Spleen (tissue), 11 donors: ENCODE data around the gene MRPL52. TPM values are rescaled to one million over a fixed set of nuclear protein-coding genes. Genes with fewer than 3 reads are reported as not detected.
A peak's percentile ranks its signal among the peaks of the same experiment; 100 is the strongest.
"Not testable (repeated sequence)": the region's sequence is repeated elsewhere in the genome, so short reads cannot be mapped to it uniquely, and the experiment has no call there.

Experiments
- DNase-seq: peaks from one replicate; pipeline ENCODE4 v3.0.0-alpha.2; 2020
- H3K27ac ChIP-seq, 8 donors: fragments of 200-600 bp; sonication (generic) in 7 of 8; 1 replicate in 4 of 8; 2 replicates in 4 of 8; pipeline versions ENCODE4 v1.5.0 to v1.8.0; 2016 to 2021; ENCODE audit warnings: inconsistent platforms in 4 of 8, mild to moderate bottlenecking in 4 of 8, moderate library complexity in 1 of 8
- H3K27me3 ChIP-seq, 7 donors: fragments of 200-600 bp; sonication (generic) in 6 of 7; replicated peaks in 1 of 7; 1 replicate in 4 of 7; 2 replicates in 3 of 7; pipeline versions ENCODE4 v1.5.0 to v1.8.0; 2016 to 2021; ENCODE audit warnings: inconsistent platforms in 3 of 7, mild to moderate bottlenecking in 1 of 7
- H3K36me3 ChIP-seq, 6 donors: fragments of 200-600 bp; sonication (generic) in 5 of 6; 1 replicate in 4 of 6; 2 replicates in 2 of 6; pipeline versions ENCODE4 v1.5.0 to v1.8.0; 2016 to 2021; ENCODE audit warnings: inconsistent platforms in 2 of 6
- H3K4me1 ChIP-seq, 6 donors: fragments of 200-600 bp; sonication (generic) in 5 of 6; 1 replicate in 3 of 6; 2 replicates in 3 of 6; pipeline versions ENCODE4 v1.5.0 to v1.8.0; 2016 to 2021; ENCODE audit warnings: inconsistent platforms in 3 of 6
- H3K4me3 ChIP-seq, 8 donors: fragments of 200-600 bp; sonication (generic) in 7 of 8; 1 replicate in 4 of 8; 2 replicates in 4 of 8; pipeline versions ENCODE4 v1.5.0 to v1.8.0; 2016 to 2021; ENCODE audit warnings: inconsistent platforms in 4 of 8, mild to moderate bottlenecking in 4 of 8, moderate library complexity in 2 of 8
- H3K9me3 ChIP-seq, 8 donors: fragments of 200-600 bp; sonication (generic) in 7 of 8; 1 replicate in 4 of 8; 2 replicates in 4 of 8; pipeline versions ENCODE4 v1.5.0 to v1.8.0; 2016 to 2021; ENCODE audit warnings: inconsistent platforms in 4 of 8
- CTCF ChIP-seq, 11 experiments: fragments of 200-600 bp in 7 of 11; fragments of 450-650 bp in 4 of 11; sonication (generic) in 4 of 11; IDR thresholded peaks in 8 of 11; conservative IDR thresholded peaks in 3 of 11; 1 replicate in 7 of 11; 2 replicates in 4 of 11; pipeline versions ENCODE4 v1.4.0 to v1.8.0; 2016 to 2021; ENCODE audit warnings: antibody characterized with exemption in 11 of 11, inconsistent platforms in 4 of 11, mild to moderate bottlenecking in 1 of 11
- POLR2A ChIP-seq, 3 donors: fragments of 450-650 bp; IDR thresholded peaks; one replicate each; pipeline ENCODE4 v1.5.1; 2017; ENCODE audit warnings: antibody characterized with exemption in 3 of 3, mild to moderate bottlenecking in 1 of 3
- POLR2AphosphoS5 ChIP-seq, 3 donors: sonication (generic); formaldehyde crosslinking; IDR thresholded peaks; one replicate each; pipeline ENCODE4 v1.5.1; 2017; ENCODE audit warnings: antibody characterized with exemption in 3 of 3
- WGBS, 5 donors: extraction: QIAGEN DNeasy Blood & Tissue Kit in 3 of 5; methylation state at CpG; one replicate each; pipeline versions ENCODE4 v1.1.5 to v1.1.7; 2013 to 2018; 5-methylcytosine and 5-hydroxymethylcytosine counted together
- intact Hi-C: fragments of 100-400 bp; cut with DNase I; formaldehyde crosslinking; loops from one replicate; pipeline ENCODE4 v1.15.0; 2023; ENCODE audit warnings: low total_unique reads
- polyA plus RNA-seq, 3 donors: library from polyadenylated mRNA; stranded (reverse); fragments of 200-250 nt; gene quantifications; one replicate each; pipeline ENCODE4 v1.2.1, GENCODE V29; 2013
- total RNA-seq, 7 donors: library from RNA; depleted of rRNA in 3 of 7; stranded (reverse); fragments of >200 nt in 3 of 7; fragmentation: NEBNext Ultra II Directional in 4 of 7; extraction: Animal tissue kit (Norgen Biotek cat#: 25700) in 4 of 7; gene quantifications; one replicate each; pipeline versions ENCODE4 v1.1.0 to v1.2.1, GENCODE V29; 2016 to 2021
- donor health status: healthy with polysubstance abuse.
- donor health status: DM: no; HTN: no; CAD: no; lungs with moderate emphysema.
- donor health status: DM: no; HTN: no; CAD: no.
- donor health status: Bipolar disorder and iron deficiency.
- donor health status: healthy.
- donor health status: DM: no; HTN: no; CAD: no.
- donor health status: DM: yes; HTN: yes; CAD: no.

MRPL52 gene
- total and polyA plus RNA-seq, 10 donors: 55.2 to 138 (median 87.0) TPM

GRCh38 chr14:22781301-22781991 lies 48.2 kb upstream of the MRPL52 start:
- Histone ChIP-seq H3K4me1 (peaks cover 0 to 95% (median 47%) of the 10 kb centered on the region in 6 donors), H3K27ac (peak overlapping the region in 7 of 8 donors; percentile 48 to 81 (median 71)), H3K36me3 (peaks cover 0 to 38% (median 0%) of the 10 kb centered on the region in 6 donors), H3K27me3 (no peaks in the 10 kb centered on the region), H3K4me3 (no peak overlapping the region), H3K9me3 (no peaks in the 10 kb centered on the region)
- no peak for DNase-seq
- TF ChIP-seq CTCF (IDR thresholded peaks at IDR 0.05 in 8 of 11, conservative IDR thresholded peaks at IDR 0.05 in 3 of 11) (no peak), POLR2A (IDR thresholded peaks at IDR 0.05) (no peak), POLR2AphosphoS5 (IDR thresholded peaks at IDR 0.05) (no peak)
- 0 to 38% (median 0%) methylated on average over 1 of the region's 1 CpG for WGBS, 5 donors
- intact Hi-C loops: no loop called here

GRCh38 chr14:22786685-22787084 lies 43.0 kb upstream of the MRPL52 start:
- WGBS, 5 donors: 91 to 99% (median 98%) methylated on average over 4 of the region's 4 CpGs
- no peaks in the 10 kb centered on the region for H3K27me3 ChIP-seq
- intact Hi-C loops: no loop called here
- peaks cover 5 to 78% (median 39%) of the 10 kb centered on the region in 6 donors for H3K4me1 ChIP-seq
- H3K27ac ChIP-seq: peak overlapping the region in 2 of 8 donors; percentile 51 to 58
- no peak for DNase-seq
- TF ChIP-seq POLR2A (IDR thresholded peaks at IDR 0.05): no peak
- no peak for TF ChIP-seq CTCF (IDR thresholded peaks at IDR 0.05 in 8 of 11, conservative IDR thresholded peaks at IDR 0.05 in 3 of 11)
- TF ChIP-seq POLR2AphosphoS5 (IDR thresholded peaks at IDR 0.05): no peak
- H3K9me3 ChIP-seq: no peaks in the 10 kb centered on the region
- H3K36me3 ChIP-seq: peaks cover 0 to 4% (median 0%) of the 10 kb centered on the region in 6 donors
- H3K4me3 ChIP-seq: no peak overlapping the region

GRCh38 chr14:22791301-22791700 lies 38.4 kb upstream of the MRPL52 start:
- DNase-seq: no peak
- H3K27me3 ChIP-seq: no peaks in the 10 kb centered on the region
- no peak overlapping the region for H3K4me3 ChIP-seq
- 80 to 90% (median 84%) methylated on average over 3 of the region's 3 CpGs for WGBS, 5 donors
- TF ChIP-seq POLR2AphosphoS5 (IDR thresholded peaks at IDR 0.05): no peak
- no peaks in the 10 kb centered on the region for H3K9me3 ChIP-seq
- H3K27ac ChIP-seq: peak overlapping the region in 5 of 8 donors; percentile 57 to 85 (median 73)
- intact Hi-C loops: no loop called here
- H3K4me1 ChIP-seq: peaks cover 5 to 60% (median 26%) of the 10 kb centered on the region in 6 donors
- no peaks in the 10 kb centered on the region for H3K36me3 ChIP-seq

- 89 to 98% (median 94%) methylated on average over 2 of the region's 2 CpGs for WGBS, 5 donors
- TF ChIP-seq POLR2AphosphoS5 (IDR thresholded peaks at IDR 0.05) (no peak), POLR2A (IDR thresholded peaks at IDR 0.05) (no peak), CTCF (IDR thresholded peaks at IDR 0.05 in 8 of 11, conservative IDR thresholded peaks at IDR 0.05 in 3 of 11) (no peak)
- Histone ChIP-seq H3K27me3 (no peaks in the 10 kb centered on the region), H3K4me1 (peaks cover 5 to 63% (median 27%) of the 10 kb centered on the region in 6 donors), H3K27ac (peak overlapping the region in 3 of 8 donors; percentile 13 to 50 (median 41)), H3K9me3 (no peaks in the 10 kb centered on the region), H3K4me3 (no peak overlapping the region), H3K36me3 (peaks cover 0 to 2% (median 0%) of the 10 kb centered on the region in 6 donors)
- no peak for DNase-seq
- intact Hi-C loops: no loop called here
Observed at GRCh38 chr14:22792158-22792557, 37.5 kb upstream of the MRPL52 start.

GRCh38 chr14:22793550-22793949 lies 36.1 kb upstream of the MRPL52 start:
- H3K4me1 ChIP-seq: peaks cover 6 to 77% (median 30%) of the 10 kb centered on the region in 6 donors
- H3K4me3 ChIP-seq, H3K9me3 ChIP-seq, H3K36me3 ChIP-seq, DNase-seq, H3K27me3 ChIP-seq, intact Hi-C loops: not testable (repeated sequence)
- H3K27ac ChIP-seq: peak overlapping the region in 1 of 8 donors; percentile 81
- 78 to 90% (median 85%) methylated on average over 5 of the region's 5 CpGs for WGBS, 5 donors
